PC-3 (cell line): Measurements from ENCODE around the gene ZHX3.

Source experiments
- EZH2 ChIP-seq: fragments of 300-600 bp; sonication (generic); IDR thresholded peaks from one replicate; pipeline ENCODE4 v1.6.1; 2017; ENCODE audit warnings: antibody characterized with exemption, mild to moderate bottlenecking, low read length; ENCODE audit not compliant: unreplicated experiment
- EZH2phosphoT487 ChIP-seq: fragments of 300-600 bp; sonication (generic); IDR thresholded peaks from 2 replicates; pipeline ENCODE4 v1.6.1; 2018; ENCODE audit warnings: mild to moderate bottlenecking, antibody characterized with exemption, low read length, borderline replicate concordance
- TF ChIP-seq, protein P1 (sequence below): fragments of 300-600 bp; sonication (generic); conservative IDR thresholded peaks from 2 replicates; pipeline ENCODE4 v1.5.1; 2017; ENCODE audit warnings: antibody characterized with exemption, low read depth, mild to moderate bottlenecking, low read length

GRCh38 chr20:41331731-41332130, 14.2 kb upstream of the ZHX3 start:
- no peak for TF ChIP-seq EZH2
- TF ChIP-seq, protein P1, sequence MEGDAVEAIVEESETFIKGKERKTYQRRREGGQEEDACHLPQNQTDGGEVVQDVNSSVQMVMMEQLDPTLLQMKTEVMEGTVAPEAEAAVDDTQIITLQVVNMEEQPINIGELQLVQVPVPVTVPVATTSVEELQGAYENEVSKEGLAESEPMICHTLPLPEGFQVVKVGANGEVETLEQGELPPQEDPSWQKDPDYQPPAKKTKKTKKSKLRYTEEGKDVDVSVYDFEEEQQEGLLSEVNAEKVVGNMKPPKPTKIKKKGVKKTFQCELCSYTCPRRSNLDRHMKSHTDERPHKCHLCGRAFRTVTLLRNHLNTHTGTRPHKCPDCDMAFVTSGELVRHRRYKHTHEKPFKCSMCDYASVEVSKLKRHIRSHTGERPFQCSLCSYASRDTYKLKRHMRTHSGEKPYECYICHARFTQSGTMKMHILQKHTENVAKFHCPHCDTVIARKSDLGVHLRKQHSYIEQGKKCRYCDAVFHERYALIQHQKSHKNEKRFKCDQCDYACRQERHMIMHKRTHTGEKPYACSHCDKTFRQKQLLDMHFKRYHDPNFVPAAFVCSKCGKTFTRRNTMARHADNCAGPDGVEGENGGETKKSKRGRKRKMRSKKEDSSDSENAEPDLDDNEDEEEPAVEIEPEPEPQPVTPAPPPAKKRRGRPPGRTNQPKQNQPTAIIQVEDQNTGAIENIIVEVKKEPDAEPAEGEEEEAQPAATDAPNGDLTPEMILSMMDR = no peak
- no peak for TF ChIP-seq EZH2phosphoT487
